H1 (cell line): ENCODE measurements around the gene COIL. TPM values are rescaled to one million over a fixed set of nuclear protein-coding genes. Genes with fewer than 3 reads are reported as not detected.
A peak's percentile ranks its signal among the peaks of the same experiment; 100 is the strongest.

Experiments used
- CHD7 ChIP-seq: fragments of 300-600 bp; sonication (generic); IDR thresholded peaks from 2 replicates; pipeline ENCODE4 v1.7.1; 2012; ENCODE audit warnings: low read length, moderate library complexity, mild to moderate bottlenecking, inconsistent platforms; ENCODE audit not compliant: insufficient replicate concordance
- POLR2AphosphoS5 ChIP-seq: IDR thresholded peaks from 2 replicates; pipeline ENCODE4 v1.6.1; 2011; ENCODE audit warnings: low read depth, low read length
- RNF2 ChIP-seq: fragments of 200-900, 300-1000 bp; sonication (generic); IDR thresholded peaks from 2 replicates; pipeline ENCODE4 v1.7.1; 2016; ENCODE audit warnings: borderline replicate concordance, low read depth, mild to moderate bottlenecking, antibody characterized with exemption, low read length; ENCODE audit not compliant: poor library complexity, severe bottlenecking; ENCODE audit errors: missing control alignments
- TBP ChIP-seq: IDR thresholded peaks from 2 replicates; pipeline ENCODE4 v1.6.1; 2011; ENCODE audit warnings: low read depth, low read length, improper control_type of control experiment
- polyA plus RNA-seq, 7 experiments: library from polyadenylated mRNA; depleted of rRNA in 3 of 7; stranded (reverse) in 5 of 7; unstranded in 2 of 7; fragments of >200 nt in 5 of 7; fragments of 200-250 nt in 2 of 7; gene quantifications; 1 replicate in 5 of 7; 2 replicates in 1 of 7; 4 replicates in 1 of 7; pipeline versions ENCODE4 v1.2.1 to v1.2.3, GENCODE V29; 2011 to 2013; ENCODE audit warnings: missing spikeins in 2 of 7, mixed read lengths in 2 of 7
- total RNA-seq: library from RNA; stranded (reverse); fragmentation: NEBNext Ultra II Directional; extraction: Animal tissue kit (Norgen Biotek cat#: 25700); gene quantifications from 2 replicates; pipeline ENCODE4 v1.2.1, GENCODE V29; 2021
- TF ChIP-seq, protein P1 (sequence below): IDR thresholded peaks from 2 replicates; pipeline ENCODE4 v1.6.1; 2012; ENCODE audit warnings: inconsistent platforms
- TF ChIP-seq, protein P2 (sequence below): IDR thresholded peaks from 2 replicates; pipeline ENCODE4 v1.6.1; 2011; ENCODE audit warnings: low read depth, mild to moderate bottlenecking, low read length; ENCODE audit not compliant: insufficient read depth
- TF ChIP-seq, protein P3 (sequence below): IDR thresholded peaks from 2 replicates; pipeline ENCODE4 v1.6.1; 2011; ENCODE audit warnings: low read length, improper control_type of control experiment

COIL gene
- total and polyA plus RNA-seq, 2 of the 8 experiments (the other 6 are each of a cell fraction or from before 2014, with no cell fraction given) = 5.2 to 23.6 TPM

- TF ChIP-seq CHD7 (no peak), RNF2 (no peak), TBP (peak; percentile 90), POLR2AphosphoS5 (peak; percentile 79)
- TF ChIP-seq, protein P1, sequence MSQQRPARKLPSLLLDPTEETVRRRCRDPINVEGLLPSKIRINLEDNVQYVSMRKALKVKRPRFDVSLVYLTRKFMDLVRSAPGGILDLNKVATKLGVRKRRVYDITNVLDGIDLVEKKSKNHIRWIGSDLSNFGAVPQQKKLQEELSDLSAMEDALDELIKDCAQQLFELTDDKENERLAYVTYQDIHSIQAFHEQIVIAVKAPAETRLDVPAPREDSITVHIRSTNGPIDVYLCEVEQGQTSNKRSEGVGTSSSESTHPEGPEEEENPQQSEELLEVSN = peak; percentile 55; the same call in 1 of the 2 replicates
- TF ChIP-seq, protein P2, sequence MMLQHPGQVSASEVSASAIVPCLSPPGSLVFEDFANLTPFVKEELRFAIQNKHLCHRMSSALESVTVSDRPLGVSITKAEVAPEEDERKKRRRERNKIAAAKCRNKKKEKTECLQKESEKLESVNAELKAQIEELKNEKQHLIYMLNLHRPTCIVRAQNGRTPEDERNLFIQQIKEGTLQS = 0 out of 2 replicates have a peak, but pooled peaks have one; percentile 28
- TF ChIP-seq, protein P3, sequence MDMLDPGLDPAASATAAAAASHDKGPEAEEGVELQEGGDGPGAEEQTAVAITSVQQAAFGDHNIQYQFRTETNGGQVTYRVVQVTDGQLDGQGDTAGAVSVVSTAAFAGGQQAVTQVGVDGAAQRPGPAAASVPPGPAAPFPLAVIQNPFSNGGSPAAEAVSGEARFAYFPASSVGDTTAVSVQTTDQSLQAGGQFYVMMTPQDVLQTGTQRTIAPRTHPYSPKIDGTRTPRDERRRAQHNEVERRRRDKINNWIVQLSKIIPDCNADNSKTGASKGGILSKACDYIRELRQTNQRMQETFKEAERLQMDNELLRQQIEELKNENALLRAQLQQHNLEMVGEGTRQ = peak; percentile 87
Measured at GRCh38 chr17:56913867-56914580, 46.8 kb downstream of the COIL start, which contains the start of gene TRIM25 (continued).
